GM18907 (cell line): ENCODE measurements around the gene THEMIS2.

Source experiments
- ATAC-seq: cut with Tn5 transposase; IDR thresholded peaks from one replicate; pipeline ENCODE4 v1.9.1; 2021; ENCODE audit warnings: mild to moderate bottlenecking, moderate library complexity; ENCODE audit not compliant: unreplicated experiment

THEMIS2 gene

GRCh38 chr1:27885114-27885528 is 12.8 kb downstream of the THEMIS2 start:
- ATAC-seq, result no peak

GRCh38 chr1:27885621-27886352 is 13.4 kb downstream of the THEMIS2 start:
- no peak for ATAC-seq

GRCh38 chr1:27886353-27886679 is 14.0 kb downstream of the THEMIS2 start:
- ATAC-seq, result no peak

GRCh38 chr1:27886744-27887143 is 14.4 kb downstream of the THEMIS2 start:
- no peak for ATAC-seq

GRCh38 chr1:27887215-27888021 is 15.1 kb downstream of the THEMIS2 start:
- ATAC-seq, result peak; percentile 30

GRCh38 chr1:27889506-27889905 is 17.2 kb downstream of the THEMIS2 start:
- no peak for ATAC-seq

- no peak for ATAC-seq
Measured at GRCh38 chr1:27891196-27891889, 19.0 kb downstream of the THEMIS2 start.

- ATAC-seq, result no peak
Measured at GRCh38 chr1:27894521-27894920, 22.2 kb downstream of the THEMIS2 start.

GRCh38 chr1:27906759-27907158 is 34.4 kb downstream of the THEMIS2 start:
- ATAC-seq, result no peak

GRCh38 chr1:27912429-27912828 is 40.1 kb downstream of the THEMIS2 start:
- no peak for ATAC-seq

- ATAC-seq, result no peak
Measured at GRCh38 chr1:27915082-27915575, 42.8 kb downstream of the THEMIS2 start.

- ATAC-seq, result no peak
Measured at GRCh38 chr1:27922272-27922671, 49.9 kb downstream of the THEMIS2 start.

- ATAC-seq, result no peak
Measured at GRCh38 chr1:27928216-27928954, 56.0 kb downstream of the THEMIS2 start.

- ATAC-seq, result no peak
Measured at GRCh38 chr1:27931184-27931583, 58.8 kb downstream of the THEMIS2 start.

- ATAC-seq, result no peak
Measured at GRCh38 chr1:27931759-27932158, 59.4 kb downstream of the THEMIS2 start.

GRCh38 chr1:27934818-27935549 is 62.6 kb downstream of the THEMIS2 start, which contains the start of gene SMPDL3B:
Gene SMPDL3B, plus strand, starts transcription at chr1:27935000. Its CDS starts 184 bp downstream, at chr1:27935184.
- no peak for ATAC-seq

- ATAC-seq, result no peak
Measured at GRCh38 chr1:27935721-27936120, 63.4 kb downstream of the THEMIS2 start.
